Stimulated activated CD4-positive, alpha-beta T cell treated with anti-CD3 and anti-CD28 coated beads, Interleukin-2, amount 100 ng/mL, for 24 hours (primary cell): ENCODE results near the gene MAST4.
"Not testable (repeated sequence)": the region's sequence is repeated elsewhere in the genome, so short reads cannot be mapped to it uniquely, and the experiment has no call there.

Experiments
- DNase-seq, 2 donors: peaks; one replicate each; pipeline ENCODE4 v3.0.0-alpha.2; 2020

MAST4 gene

DNA sequence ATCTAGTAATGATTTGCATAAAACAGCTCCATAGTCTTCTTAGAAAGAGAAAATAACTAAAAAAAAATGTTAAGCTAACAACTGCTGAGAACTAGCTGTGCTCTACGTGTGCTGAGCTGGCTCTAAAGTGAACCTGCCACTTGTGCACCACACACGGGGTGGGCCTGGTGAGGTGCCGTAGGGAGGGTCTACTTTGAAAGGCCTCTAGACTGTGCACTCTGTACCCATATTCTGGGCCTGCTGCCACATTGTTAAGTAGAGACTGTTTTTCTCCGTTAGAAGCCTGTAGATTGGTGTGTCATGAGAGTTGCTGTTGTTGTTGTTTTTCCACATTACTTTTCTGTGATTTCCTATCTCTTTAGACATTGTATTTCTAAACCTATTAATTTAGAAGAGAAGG is 506.5 kb downstream of the MAST4 start:
- no peak for DNase-seq

DNA sequence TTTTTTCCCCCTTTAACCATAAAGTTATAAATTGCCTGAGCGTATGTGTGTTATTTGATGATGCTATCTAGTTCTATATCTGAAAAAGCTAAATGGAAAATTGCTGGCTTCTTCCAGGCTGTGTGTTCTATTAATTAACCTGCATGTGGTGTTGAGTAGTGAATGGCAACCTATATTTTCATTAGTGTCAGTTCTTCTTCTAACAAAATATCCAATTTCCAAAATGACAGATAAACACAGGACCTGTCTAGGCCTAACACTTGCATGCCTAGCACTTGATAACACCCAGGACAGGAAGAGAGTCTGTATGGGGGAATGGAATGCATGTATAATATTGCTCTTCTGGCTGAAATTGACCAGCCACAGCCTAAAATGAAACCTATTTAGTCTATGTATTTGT is 508.7 kb downstream of the MAST4 start:
- DNase-seq: no peak

DNA sequence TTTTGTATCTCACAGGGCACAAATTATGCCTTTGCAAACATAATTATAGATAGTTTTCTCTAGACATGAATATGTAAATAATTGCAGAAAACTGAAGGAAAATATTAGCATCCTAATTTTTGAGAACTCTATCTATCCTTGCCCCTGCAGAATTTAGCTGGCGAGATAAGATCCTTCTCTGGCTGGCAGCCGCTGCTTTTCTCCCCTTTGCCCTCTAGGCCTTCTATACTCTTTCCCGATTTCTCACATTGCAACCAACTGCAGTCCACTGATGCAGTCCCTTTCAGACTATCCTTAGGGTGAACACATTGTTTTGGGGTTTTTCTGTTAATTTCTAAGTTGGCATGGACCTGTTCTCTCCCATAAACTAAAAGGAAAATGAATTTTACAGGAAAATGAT is 509.1 kb downstream of the MAST4 start:
- no peak for DNase-seq

DNA sequence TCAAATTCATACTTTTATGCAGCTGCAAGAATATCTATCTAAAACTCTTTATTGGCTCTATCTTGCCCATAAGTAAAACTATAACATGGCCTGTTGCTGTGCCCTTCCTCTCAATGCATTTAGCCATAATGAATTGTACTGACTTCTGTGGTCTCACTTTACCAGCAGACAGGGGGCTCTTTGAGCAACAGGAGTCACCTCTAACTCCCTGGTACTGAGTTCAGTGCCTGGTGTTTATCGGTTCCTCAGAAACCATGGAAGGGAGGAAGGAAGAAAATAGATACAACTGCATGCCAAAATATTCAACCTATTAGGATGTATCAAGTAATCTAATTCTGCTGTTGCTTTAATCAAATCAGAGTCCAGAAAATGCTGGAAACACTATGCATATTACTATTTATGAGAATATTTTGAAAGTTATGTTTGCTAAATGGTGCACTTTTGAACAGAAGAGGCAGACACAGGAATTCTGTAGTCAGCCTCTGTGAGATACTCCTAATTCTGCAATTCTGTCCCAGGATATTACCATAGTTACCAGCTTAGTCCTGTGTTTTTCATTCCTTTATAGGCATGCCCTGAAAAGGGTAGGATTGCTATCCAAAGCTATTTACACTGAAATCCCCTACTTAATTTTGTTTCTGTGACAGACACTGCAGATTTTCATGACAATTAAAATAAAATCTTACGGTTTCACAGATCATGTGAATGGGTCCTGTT is 510.6 kb downstream of the MAST4 start:
- DNase-seq: no peak

DNA sequence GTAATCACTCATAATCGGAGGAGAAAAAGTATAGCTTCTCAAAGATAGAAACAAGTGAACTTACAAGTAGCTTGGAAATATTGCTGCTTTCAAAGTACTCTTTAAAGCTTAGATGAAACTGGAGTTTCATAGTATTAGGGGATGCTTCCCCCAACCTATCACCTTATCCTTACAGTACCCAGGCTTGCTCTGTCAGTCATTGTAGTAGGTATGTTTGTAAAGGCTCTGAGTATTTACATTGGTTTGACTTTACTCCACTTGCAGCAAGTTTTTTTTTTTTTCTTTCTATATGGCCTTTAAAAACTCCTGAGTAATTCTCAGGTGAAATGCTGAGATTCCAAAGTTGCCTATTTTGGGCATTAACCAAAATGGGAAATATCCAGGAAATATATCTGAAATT is 515.6 kb downstream of the MAST4 start:
- no peak for DNase-seq

DNA sequence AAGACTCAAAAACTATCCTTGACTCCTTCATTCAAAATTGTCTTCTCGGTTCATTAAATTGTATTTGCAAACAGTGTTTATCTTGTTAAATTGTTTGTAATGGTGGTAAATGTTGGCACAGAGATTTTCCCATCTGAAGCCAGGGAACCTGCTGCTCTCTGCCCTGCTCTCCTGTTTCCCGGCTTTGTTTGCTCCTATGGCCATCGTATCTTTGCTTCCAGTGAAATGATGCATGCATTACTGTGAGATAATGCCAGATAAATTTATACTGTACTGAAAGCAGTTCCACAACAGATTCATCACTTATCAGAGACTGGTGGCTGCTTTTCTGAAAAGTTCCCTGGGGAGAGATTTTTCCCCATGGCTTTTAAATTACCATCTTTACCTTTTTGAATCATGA is 519.1 kb downstream of the MAST4 start:
- DNase-seq: no peak

DNA sequence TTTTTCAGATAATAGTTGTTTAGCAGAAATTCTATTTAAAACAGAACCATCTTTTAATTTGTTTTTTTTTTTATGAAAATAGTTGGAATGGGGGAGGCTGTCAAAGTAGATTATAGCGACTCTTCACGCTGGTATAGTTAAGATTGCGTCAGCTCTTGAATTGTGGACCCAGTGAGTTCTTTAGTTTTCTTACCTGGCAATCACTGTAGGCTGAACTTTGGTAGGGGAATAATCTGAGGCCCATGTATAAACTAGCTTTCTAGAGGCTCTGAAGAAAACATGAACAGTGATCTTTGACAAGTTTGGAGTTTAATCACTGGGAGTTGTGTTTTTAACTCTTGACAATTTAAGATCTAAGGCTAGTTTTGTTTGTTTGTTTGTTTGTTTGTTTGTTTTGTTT is 519.6 kb downstream of the MAST4 start:
- DNase-seq: no peak

DNA sequence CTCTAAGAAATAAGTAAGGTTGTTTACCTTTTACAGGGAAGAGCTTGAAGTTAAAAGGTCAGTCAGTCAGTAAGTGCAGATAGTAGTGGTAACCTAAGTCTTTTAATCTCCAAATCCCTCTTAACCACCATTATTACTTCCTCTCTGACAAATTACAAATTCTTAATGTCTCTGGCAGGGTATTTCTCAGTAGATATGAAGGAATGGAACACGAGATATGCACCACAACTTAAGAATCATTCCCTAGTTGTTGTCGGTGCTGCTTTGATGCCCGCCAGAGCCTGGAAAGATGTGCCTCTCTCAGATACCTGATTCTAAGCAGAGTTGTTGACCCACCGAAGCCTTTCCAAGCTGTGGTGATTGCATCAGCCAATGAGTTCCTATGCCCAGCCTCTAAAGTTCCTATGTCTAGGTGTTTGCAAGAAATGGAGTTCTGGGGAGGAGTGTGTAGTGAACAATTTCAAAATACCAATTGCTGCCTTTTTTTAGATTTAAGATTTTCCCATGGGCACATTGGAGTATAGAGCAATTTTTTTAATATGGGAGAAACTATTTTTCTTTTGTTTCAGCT is 521.9 kb downstream of the MAST4 start:
- no peak for DNase-seq

DNA sequence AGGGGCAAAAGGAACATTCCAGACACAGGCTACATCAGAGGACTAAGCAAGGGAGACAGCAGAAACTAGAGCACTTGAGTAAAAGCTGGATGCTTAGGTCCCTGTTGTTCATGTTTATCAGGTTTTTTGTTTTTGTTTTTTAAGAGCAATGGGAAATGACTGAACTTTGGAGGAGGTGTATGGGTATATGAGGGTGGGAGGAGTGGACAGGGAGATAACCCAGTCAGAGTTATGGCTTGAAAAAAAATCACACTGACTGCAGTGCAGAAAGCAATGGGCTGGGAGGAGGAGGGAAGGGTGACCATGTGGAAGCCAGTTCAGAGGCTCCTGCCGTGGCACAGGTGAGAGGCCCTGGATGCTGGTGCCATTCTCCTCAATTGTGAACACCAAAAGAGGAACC is 522.8 kb downstream of the MAST4 start:
- DNase-seq: no peak

DNA sequence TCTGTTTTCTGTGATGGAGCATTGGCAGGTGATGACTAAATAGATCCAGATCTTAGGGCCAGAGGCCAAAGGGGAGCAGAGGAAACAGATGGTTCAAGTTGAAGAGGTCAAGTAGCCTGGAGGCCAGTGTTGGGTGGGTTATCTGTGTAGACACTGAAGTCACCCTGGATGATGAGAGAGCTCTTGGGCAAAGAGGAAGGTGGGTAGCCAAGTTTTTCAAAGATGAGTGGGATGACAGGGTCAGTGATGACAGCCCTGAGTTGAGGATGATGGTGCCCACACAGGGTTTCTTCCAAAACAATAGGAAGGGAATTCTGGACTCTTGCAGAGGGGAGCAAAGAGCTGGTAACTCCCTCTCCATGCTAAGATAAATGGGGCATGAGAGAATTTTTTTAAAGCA is 523.8 kb downstream of the MAST4 start:
- no peak for DNase-seq

DNA sequence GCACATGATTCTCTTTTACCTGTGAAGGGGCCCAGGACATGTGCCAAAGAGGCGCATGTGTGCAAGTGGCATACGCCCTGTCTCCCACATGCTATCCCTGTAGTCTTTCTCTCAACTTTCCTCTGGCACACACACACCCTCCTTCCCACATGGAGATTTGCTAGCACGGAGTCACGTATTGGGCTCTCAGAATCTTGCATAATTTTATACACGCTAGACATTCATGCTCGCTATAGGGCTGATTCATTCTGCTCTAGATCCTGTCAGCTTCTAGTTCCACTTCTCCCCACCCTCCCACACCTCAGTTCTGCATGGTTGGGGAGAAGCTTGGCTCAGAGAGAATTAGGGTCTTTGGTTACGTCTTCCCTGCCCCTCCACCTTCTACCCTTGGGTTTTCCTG is 527.6 kb downstream of the MAST4 start:
- DNase-seq: no peak

DNA sequence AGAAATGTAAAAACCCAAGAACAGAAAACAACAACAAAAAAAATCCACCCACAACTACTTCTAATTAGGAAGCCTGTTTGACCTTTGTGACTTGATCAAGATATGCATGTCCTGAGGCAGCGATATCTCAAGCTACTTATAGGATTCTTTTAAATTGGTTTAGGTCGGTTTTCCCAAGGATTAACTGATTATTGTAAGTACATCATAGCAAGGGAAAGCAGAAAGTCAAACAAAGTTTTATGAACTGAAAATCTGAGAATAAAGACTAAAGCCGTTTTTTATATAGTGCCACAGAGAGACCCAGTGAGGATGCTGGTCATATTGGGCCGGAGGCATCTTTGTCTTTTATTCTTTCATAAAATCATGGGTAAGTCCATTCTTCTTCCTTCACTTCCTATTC is 528.4 kb downstream of the MAST4 start:
- no peak for DNase-seq

DNA sequence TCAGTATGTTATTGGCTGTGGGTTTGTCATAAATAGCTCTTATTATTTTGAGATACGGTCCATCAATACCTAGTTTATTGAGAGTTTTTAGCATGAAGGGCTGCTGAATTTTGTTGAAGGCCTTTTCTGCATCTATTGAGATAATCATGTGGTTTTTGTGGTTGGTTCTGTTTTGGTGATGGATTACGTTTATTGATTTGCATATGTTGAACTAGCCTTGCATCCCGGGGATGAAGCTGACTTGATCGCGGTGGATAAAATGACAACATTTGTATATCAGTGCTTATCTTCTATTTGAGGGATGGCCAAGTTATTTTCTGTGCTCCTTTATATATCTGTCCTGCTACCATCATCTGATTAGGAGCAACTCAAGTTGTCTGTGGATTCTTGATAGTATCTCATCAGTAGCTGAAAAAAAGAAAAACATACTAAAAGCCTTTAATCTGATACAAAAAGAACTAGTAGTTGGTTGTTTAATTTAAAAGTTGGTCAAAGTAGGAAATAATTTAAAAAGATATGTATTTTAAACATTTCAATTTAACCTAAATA is 531.2 kb downstream of the MAST4 start:
- DNase-seq: not testable (repeated sequence)

DNA sequence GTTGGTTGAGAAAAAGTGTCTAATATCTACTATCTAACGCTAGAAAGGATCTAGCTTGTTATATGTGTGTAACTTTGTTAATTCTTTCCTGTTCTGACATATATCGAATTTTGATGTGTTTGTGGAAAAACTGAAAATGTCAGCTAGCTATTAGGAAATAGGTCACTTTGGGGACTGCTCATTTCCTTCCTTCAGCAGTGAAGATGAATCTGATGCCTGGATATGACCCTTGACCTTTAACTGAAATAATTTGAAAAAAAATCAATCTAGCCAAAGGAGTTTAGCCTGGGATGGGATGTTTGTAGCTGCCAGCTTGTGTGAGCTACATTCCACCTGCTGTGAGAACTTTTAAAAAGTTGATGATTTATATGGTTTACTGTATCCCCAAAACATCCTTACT is 533.6 kb downstream of the MAST4 start:
- no peak for DNase-seq

DNA sequence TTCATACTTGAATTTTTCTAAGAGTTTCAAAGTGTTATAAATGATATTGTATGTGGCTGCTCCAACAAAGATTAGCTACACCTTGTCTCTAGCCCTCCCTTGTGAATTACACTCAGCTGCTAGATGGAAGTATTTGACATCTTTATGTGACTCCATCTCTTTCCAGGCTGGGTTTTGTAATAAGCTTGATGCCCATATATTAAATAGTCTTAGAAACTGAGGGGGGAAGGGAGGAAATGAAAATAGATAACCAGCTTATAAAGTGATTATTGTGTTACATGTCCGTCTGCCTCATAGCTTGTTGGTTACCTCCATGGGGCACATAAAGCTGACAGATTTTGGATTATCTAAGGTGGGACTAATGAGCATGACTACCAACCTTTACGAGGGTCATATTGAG is 537.0 kb downstream of the MAST4 start:
- DNase-seq: no peak

DNA sequence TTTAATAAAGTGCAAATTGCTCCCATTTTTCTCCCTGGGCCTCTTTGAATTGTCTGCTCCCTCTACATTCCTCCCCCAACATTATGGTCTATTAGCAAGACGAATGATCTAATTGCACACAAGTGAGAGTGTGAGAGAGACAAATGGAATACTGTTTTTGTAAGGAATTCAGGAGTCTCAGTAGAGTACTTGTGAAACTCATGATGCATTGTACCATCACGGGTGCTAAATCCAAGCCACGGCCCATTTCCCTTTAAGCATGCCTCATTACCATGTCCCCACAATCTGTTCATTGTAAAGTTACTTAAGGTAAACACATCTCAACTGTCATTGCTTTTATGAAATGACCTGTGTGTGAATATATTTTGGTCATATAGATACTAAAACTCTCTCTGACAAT is 537.6 kb downstream of the MAST4 start:
- DNase-seq: no peak

DNA sequence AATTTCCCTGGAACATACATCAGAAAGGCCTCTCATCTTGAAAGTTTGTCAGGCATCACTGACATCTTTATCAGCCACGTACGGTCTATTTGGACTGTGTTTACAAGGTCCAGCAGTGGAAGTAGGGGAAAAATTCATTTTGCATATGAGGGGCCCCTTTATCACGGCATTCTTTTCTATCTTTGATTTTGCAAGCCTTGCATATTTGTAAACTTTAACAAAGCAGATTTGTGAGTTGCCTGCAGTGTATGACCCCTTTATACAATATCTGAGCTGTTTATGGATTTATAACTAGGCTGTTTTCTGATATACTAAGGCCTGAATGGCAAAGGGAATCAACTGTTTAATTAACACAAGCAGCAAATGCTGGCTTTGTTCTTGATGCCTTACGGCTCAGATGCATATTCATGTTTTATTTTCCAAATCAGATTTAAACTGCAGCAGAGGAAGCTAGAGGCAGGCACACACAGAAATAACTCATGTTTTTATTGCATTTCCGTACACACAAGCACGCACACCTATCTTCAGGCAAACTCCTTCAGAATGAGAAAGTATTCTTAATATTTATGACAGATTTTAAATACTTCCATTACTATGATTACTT is 539.3 kb downstream of the MAST4 start:
- DNase-seq: no peak

DNA sequence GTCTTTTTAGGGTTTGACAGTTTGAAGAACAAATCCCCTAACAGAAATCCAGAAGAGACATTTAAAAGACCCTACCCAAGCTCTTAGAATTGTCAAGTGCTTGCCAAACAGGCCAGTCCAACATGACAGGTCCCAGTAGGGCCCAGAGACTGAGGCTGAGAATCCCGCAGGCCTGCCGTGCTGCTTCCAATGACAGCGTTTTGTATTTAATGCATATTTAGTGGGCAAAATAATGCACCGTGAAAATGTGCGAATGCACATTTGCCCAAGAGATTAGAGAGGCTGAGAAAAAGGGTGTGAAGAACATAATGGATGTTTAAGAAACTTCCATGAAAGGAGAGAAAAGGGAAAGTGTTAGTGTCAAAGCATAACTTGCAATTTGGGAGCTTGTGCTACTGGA is 542.8 kb downstream of the MAST4 start:
- DNase-seq: no peak

DNA sequence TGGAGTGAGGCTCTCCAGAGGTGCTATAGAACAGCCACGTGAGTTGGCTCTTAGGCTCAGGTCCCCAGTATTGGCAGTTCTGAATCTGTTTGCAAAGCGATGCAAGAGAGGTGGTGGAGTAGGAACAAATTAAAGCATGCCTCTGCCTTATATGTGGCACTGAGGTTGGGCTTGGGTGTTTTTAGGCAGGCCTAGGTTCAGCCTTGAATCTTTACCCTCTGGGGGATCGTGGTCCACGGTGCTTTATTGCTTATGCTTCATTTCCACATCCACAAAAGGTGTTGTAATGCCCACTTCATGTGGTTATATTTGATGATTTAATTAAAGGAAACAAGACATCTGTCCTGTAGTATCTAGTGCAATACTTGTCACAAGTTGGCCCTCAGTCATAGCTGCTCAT is 544.2 kb downstream of the MAST4 start:
- no peak for DNase-seq

DNA sequence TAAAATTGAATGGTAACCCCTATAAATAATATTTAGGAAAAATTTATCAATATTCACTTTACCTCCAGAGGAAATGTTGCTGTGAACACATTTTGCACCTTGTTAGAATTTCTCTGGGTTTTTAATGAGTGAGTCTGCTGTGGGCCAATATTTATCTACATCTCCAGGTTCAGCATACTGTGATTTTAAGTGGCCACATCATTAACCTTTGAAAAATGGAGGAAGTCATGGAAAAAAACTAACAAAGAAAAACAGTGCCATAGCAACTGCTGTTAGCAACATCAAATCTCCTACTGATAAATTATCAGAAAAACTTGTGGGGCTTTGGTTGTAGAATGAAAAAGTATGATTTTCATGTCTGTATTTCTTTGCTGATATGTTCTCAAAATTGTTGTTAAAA is 545.5 kb downstream of the MAST4 start:
- DNase-seq: no peak

DNA sequence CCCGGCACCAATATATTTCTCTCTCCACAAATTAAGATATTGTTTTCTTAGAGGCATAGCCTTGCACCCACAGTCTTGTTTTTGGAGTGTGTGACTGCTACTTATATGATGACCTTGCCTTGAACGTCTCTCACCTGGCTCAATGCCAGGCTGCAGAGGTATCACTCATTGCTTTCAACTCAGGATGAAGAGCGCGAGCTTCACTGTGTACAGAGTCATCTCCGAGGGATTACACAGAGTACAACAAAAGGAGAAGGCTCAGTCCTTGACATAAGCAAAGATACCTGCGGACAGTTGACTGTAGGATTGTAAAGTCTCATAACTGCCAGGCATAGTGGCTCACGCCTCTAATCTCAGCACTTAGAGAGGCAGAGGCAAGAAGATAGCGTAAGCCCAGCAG is 546.6 kb downstream of the MAST4 start:
- DNase-seq: no peak

DNA sequence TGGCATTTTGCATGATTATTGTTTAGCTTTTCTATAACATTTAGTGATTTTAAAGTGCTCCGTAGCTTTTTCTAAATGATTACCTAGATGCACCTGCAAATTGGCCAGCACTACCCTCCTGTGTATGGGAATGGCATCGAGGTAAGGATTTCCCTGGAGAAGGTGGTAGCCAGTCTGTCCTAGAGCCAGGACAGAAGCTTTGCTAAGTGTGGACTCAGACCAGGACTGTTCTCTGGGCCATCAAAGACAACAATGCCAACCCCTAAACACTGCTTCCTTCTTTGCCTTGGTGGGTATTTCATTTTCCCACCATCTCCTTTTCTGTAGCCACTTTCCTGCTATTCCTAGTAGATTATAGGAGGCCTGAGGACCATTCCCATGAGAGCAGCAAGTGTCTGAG is 547.4 kb downstream of the MAST4 start:
- DNase-seq: no peak

DNA sequence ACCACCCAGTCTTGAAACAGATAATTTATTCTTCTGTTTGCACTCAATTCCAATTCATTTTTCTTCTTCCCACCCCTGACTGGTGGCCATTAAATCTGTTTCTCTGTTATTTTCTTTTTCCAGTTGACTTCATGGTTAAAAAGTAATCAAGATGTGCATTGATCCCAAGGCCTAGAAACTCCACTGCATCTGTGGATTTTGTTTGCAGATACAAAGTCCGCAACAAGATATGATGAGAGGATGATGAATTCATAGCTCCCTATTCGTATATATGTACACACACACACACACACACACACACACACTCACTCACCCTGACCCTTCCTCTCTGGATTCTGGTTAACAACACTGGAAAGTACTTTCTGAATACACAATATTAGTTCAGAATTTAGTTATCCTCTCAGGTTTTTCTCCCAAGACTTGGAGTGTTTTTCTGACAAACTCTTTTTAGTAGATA is 548.0 kb downstream of the MAST4 start:
- DNase-seq: no peak

DNA sequence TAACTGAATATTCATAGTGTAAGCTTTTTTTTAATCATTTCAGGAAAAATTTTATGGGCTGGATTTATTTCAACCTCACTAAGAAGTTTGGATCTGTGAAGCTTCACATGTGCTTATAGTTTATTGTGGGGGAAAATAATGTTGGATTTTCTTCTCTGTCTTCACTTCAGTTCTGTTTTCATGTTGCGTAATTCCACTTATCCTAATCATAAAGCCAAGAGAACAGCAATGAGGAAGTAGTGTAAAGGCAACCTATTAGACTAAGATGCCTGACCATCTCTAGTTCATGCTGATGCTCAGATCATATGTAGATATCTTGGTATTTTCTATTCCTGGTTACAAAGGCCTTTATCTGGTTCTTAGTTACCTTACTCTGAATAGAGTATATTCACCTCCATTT is 550.4 kb downstream of the MAST4 start:
- no peak for DNase-seq

DNA sequence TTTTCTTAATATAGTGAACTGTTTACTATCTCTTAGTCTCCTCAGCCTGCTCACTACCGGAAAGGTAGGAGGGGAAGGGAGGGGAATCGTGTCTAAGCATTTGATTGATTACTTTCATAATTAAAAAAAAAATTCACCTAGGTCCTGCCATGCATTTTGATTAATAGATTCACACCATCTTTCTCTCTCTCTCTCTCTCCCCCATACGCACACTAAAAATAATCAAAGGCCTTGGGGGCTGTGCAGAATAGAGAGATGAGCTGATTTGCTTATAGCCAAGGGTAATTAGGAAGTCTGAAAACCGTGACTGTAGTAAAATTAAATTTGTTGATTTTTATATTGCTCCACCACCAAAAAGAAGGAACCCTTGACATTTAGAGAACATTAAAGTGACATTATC is 550.8 kb downstream of the MAST4 start:
- DNase-seq: no peak
